COLO668 (cell line): Measurements from ENCODE around the gene PRR16.

Experiments
- DNase-seq: peaks from one replicate; lab custom pipeline; 2025; ENCODE audit not compliant: unreplicated experiment; lab: John Stamatoyannopoulos, UW

The PRR16 gene

DNA sequence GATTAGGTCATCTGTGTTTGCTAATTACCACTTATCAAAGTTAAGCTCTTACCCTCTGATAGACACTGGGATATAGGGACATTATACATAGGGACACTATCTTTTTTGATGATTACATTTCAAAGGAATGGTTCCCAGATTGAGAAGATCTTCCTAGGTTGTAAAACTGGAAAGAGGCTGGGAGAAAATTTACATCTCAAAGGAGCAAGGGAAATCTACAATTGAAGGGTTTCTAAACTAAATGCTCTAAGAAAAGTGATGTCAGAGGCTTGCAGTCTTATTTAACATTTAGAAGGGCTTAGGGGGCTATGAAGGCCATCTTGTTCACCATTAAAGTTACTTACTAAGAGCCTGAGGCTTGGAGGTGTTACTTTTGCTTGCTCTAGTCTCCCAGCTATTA is 242.8 kb downstream of the PRR16 start:
- no peak for DNase-seq

DNA sequence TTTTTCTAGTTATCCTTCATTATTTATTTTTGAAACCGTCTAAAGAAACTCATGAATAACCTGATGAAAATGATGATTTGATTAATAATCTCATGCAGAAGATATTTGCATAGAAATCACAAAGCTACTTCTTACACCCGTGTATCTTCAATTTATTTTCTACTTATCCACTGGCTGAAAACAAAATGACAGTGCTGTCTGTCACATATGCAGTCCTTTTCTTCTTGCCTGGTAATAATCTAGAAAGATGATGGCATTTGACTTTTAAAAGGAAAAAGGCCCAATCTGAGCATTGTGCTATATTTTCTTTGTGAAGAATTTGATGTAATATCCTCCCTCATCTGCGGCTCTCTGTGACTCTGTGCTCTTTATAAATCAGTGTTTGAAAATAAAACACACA is 253.3 kb downstream of the PRR16 start:
- no peak for DNase-seq

DNA sequence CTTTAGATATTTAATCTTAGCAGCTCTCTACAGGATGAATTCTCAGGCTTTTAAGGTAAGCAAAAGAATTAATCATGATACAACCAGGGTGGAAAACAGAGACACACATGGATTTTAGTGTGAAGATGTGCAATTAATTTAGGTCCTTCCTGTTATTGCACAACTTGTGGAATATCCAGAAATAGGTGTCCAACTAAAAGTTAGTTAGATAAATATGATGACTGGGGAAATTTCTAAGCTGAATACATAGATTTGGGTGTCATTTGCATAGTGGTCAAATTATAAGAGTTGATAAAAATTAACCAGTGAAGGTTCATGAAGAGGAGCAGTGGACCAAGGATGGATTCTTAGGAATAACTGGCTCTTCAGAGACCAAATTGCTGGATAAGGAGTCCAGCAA is 266.1 kb downstream of the PRR16 start:
- DNase-seq = no peak

DNA sequence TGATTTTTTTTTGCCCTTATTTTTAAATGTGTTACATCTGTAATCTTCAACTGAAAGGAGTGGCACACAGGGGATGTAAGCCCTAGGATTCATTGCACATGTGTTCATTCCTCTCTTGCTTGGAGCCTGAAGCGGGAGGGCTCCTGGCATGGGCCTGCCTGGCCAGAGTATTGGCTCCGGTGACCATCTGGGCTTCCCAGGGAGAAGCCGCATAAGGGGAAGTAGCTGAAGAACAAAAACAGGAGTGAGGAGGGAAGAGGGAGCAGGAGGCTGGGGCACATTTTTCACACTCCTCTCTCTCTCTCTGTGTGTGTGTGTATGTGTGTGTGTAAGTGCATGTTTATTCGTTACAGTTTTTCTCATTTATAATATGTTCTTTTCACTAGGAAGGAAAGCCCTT is 269.9 kb downstream of the PRR16 start:
- DNase-seq = no peak

DNA sequence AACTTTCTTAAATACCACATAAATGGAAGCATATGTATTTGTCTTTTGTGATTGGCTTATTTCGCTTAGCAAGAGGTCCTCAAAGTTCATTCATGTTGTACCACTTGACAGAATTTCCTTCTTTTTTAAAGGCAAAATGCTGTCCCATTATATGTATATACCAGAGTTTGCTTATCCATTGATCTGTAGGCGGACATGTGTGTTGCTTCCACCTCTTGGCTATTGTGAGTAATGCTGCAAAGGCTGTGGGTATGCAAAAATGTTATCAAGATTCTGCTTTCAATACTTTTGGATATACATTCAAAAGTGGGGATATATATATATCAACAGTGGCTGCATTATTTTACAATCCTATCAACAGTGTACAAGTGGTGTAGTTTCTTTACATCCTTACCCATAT is 271.0 kb downstream of the PRR16 start:
- no peak for DNase-seq
